MM.1S (cell line): ENCODE measurements around the gene RNGTT.
"Not testable (repeated sequence)": the region's sequence is repeated elsewhere in the genome, so short reads cannot be mapped to it uniquely, and the experiment has no call there.

Source experiments
- DNase-seq: peaks from one replicate; pipeline ENCODE4 v3.0.0-alpha.2; 2015
- H2AFZ ChIP-seq: fragments of 300-600 bp; sonication (generic); 2 replicates; pipeline ENCODE4 v1.6.0; 2016; ENCODE audit warnings: antibody characterized with exemption, low read length
- H3F3A ChIP-seq: fragments of 300-600 bp; sonication (generic); 2 replicates; pipeline ENCODE4 v1.6.1; 2016; ENCODE audit warnings: mild to moderate bottlenecking, antibody characterized with exemption, low read length, moderate library complexity, mixed read lengths; ENCODE audit not compliant: insufficient read depth
- H3K27ac ChIP-seq: fragments of 300-600 bp; sonication (generic); 2 replicates; pipeline ENCODE4 v1.5.1; 2016; ENCODE audit warnings: mild to moderate bottlenecking, low read length
- H3K27me3 ChIP-seq: fragments of 300-600 bp; sonication (generic); replicated peaks from 2 replicates; pipeline ENCODE4 v1.6.0; 2016; ENCODE audit warnings: low read length; ENCODE audit not compliant: insufficient read depth
- H3K36me3 ChIP-seq: fragments of 300-600 bp; sonication (generic); replicated peaks from 2 replicates; pipeline ENCODE4 v1.6.1; 2016; ENCODE audit warnings: mild to moderate bottlenecking, low read length, mixed read lengths; ENCODE audit not compliant: insufficient read depth
- H3K4me1 ChIP-seq: fragments of 300-600 bp; sonication (generic); 2 replicates; pipeline ENCODE4 v1.6.1; 2016; ENCODE audit warnings: low read length, mixed read lengths
- H3K4me2 ChIP-seq: fragments of 300-600 bp; sonication (generic); 2 replicates; pipeline ENCODE4 v1.6.0; 2016; ENCODE audit warnings: low read depth, low read length
- H3K4me3 ChIP-seq: fragments of 300-600 bp; sonication (generic); 2 replicates; pipeline ENCODE4 v1.5.1; 2016; ENCODE audit warnings: low read length, mixed read lengths
- H3K79me2 ChIP-seq: fragments of 300-600 bp; sonication (generic); 2 replicates; pipeline ENCODE4 v1.6.1; 2016; ENCODE audit warnings: mixed run types, low read length, mixed read lengths
- H3K9ac ChIP-seq: fragments of 300-600 bp; sonication (generic); 2 replicates; pipeline ENCODE4 v1.6.1; 2016; ENCODE audit warnings: low read length, mixed read lengths
- H3K9me2 ChIP-seq: fragments of 300-600 bp; sonication (generic); replicated peaks from 2 replicates; pipeline ENCODE4 v1.6.1; 2016; ENCODE audit warnings: mild to moderate bottlenecking, low read length, mixed read lengths; ENCODE audit not compliant: insufficient read depth
- H3K9me3 ChIP-seq: fragments of 300-600 bp; sonication (generic); replicated peaks from 2 replicates; pipeline ENCODE4 v1.6.1; 2016; ENCODE audit warnings: mild to moderate bottlenecking, low read length, mixed read lengths; ENCODE audit not compliant: insufficient read depth
- H4K20me1 ChIP-seq: fragments of 300-600 bp; sonication (generic); 2 replicates; pipeline ENCODE4 v1.6.1; 2016; ENCODE audit warnings: mild to moderate bottlenecking, low read length, moderate library complexity, mixed read lengths; ENCODE audit not compliant: insufficient read depth
- EZH2 ChIP-seq: fragments of 300-600 bp; sonication (generic); optimal IDR thresholded peaks from 2 replicates; pipeline ENCODE3; 2017; ENCODE audit warnings: low read depth, mild to moderate bottlenecking, antibody characterized with exemption, low read length, mixed read lengths
- EZH2phosphoT487 ChIP-seq: fragments of 300-600 bp; sonication (generic); IDR thresholded peaks from 2 replicates; pipeline ENCODE4 v1.6.1; 2018; ENCODE audit warnings: antibody characterized with exemption, low read length
- TF ChIP-seq, protein P1 (sequence below): fragments of 300-600 bp; sonication (generic); IDR thresholded peaks from 2 replicates; pipeline ENCODE4 v1.5.1; 2016; ENCODE audit warnings: antibody characterized with exemption, low read length, mixed read lengths

RNGTT gene

DNA sequence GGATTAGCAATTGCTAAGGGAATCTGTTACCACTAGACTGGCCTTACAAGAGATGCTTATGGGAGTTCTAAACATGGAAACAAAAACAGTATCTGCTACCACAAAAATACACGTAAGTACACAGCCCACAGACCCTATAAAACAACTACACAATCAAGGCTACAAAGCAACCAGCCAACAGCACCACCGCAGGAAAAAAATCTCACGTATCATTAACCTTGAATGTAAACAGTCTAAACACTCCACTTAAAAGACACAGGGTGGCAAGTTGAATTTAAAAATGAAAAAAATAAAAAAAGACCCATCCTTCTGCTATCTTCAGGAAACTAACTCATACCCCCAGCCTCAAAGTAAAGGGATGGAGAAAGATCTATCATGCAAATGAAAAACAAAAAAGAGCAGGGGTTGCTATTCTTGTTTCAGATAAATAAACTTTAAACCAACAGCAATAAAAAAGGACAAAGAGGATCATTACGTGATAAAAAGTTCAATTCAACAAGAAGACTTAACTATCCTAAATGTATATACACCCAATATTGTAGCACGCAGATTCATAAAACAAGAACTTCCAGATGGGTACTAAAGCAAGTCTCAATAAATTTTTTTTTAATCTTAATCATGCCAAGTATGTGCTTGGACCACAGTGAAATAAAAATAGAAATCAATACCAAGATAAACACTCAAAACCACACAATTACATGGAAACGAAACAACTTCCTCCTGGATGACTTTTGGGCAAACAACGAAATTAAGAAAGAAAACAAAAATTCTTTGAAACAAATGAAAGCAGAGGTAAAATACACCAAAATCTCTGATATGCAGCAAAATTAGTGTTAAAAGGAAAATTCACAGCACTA is 52.3 kb downstream of the RNGTT start:
- Histone ChIP-seq H4K20me1 (no peaks in the 10 kb centered on the region), H3F3A (no peaks in the 10 kb centered on the region), H3K4me1 (no peaks in the 10 kb centered on the region), H3K9ac (no peak overlapping the region), H3K4me2 (no peak overlapping the region), H2AFZ (no peak overlapping the region), H3K9me2 (no peaks in the 10 kb centered on the region), H3K9me3 (no peaks in the 10 kb centered on the region), H3K4me3 (no peak overlapping the region), H3K36me3 (no peaks in the 10 kb centered on the region), H3K27me3 (no peaks in the 10 kb centered on the region), H3K27ac (no peak overlapping the region), H3K79me2 (peaks cover 62% of the 10 kb centered on the region)
- TF ChIP-seq, protein P1, sequence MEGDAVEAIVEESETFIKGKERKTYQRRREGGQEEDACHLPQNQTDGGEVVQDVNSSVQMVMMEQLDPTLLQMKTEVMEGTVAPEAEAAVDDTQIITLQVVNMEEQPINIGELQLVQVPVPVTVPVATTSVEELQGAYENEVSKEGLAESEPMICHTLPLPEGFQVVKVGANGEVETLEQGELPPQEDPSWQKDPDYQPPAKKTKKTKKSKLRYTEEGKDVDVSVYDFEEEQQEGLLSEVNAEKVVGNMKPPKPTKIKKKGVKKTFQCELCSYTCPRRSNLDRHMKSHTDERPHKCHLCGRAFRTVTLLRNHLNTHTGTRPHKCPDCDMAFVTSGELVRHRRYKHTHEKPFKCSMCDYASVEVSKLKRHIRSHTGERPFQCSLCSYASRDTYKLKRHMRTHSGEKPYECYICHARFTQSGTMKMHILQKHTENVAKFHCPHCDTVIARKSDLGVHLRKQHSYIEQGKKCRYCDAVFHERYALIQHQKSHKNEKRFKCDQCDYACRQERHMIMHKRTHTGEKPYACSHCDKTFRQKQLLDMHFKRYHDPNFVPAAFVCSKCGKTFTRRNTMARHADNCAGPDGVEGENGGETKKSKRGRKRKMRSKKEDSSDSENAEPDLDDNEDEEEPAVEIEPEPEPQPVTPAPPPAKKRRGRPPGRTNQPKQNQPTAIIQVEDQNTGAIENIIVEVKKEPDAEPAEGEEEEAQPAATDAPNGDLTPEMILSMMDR: no peak
- no peak for TF ChIP-seq EZH2phosphoT487
- TF ChIP-seq EZH2: no peak
- no peak for DNase-seq

DNA sequence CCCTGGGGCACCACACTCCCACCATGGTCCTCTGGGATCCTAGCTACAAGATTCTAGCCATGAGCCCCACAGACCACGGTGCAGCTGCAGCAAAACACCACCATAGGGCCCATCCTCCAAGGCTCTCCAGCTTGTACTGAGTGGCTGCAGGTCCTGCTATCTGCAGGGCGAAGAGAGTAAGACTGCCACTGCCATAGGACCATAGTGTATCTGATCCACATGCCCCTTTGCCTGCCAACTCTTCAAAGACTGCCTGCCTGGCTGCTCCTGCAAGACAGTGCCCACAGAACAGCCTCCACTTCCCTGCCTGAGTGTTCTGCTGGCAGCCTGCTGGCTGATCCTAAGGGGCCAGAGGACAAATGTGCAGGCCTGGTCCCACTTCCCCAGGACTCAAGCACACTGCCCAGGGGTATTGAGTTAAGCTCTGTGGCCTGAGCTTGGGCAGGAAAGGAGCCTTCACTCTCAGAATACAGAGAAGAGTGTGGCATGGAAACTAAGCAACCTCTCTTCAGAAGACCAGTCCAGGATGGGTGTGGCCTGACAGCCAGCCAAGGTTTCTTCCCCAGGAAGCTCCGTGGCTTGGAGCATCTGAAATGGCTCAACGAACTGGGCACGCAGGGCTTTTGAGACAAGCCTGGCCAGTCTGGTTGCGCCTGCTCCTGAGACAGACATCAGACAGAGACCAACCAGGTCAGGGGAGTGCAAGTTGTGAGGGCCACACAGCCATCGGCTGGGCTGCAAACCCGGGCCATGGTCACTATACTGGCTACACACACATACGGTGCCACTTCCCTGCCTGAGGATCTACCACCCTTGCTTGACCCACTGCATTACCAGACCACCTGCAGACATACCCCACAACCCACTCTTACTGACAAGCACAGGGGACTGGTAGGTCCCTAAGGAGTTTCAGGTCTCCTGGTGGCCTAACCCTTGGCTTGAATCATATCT is 54.5 kb downstream of the RNGTT start:
- Histone ChIP-seq H3K4me2 (no peak overlapping the region), H3K79me2 (peaks cover 50% of the 10 kb centered on the region), H3K4me1 (no peaks in the 10 kb centered on the region), H3K9me3 (no peaks in the 10 kb centered on the region), H3K27me3 (no peaks in the 10 kb centered on the region), H3K9me2 (no peaks in the 10 kb centered on the region), H3K9ac (no peak overlapping the region), H4K20me1 (no peaks in the 10 kb centered on the region), H3K27ac (no peak overlapping the region), H2AFZ (no peak overlapping the region), H3K36me3 (no peaks in the 10 kb centered on the region), H3K4me3 (no peak overlapping the region), H3F3A (no peaks in the 10 kb centered on the region)
- DNase-seq: no peak
- no peak for TF ChIP-seq EZH2phosphoT487
- no peak for TF ChIP-seq EZH2
- TF ChIP-seq, protein P1: no peak

DNA sequence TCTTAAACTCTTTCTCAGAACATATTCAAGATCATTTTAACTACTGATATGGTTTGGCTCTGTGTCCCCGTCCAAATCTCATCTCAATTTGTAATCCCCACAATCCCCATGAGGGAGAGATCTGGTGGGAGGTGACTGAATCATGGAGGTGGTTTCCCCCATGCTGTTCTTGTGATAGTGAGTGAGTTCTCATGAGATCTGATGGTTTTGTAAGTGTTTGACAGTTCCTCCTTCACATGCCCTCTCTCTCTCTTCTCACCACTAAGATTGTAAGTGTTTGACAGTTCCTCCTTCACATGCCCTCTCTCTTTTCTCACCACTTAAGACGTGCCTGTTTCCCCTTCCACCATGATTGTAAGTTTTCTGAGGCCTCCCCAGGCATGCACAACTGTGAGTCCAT is 56.3 kb downstream of the RNGTT start:
- not testable (repeated sequence) for H3K27me3 ChIP-seq, H3K27ac ChIP-seq, H3K36me3 ChIP-seq, H3K9me3 ChIP-seq, H3K9me2 ChIP-seq, H4K20me1 ChIP-seq, H3F3A ChIP-seq, DNase-seq, H3K4me3 ChIP-seq, H3K4me2 ChIP-seq, H3K9ac ChIP-seq, H2AFZ ChIP-seq, H3K4me1 ChIP-seq
- H3K79me2 ChIP-seq: peaks cover 37% of the 10 kb centered on the region
